Central memory CD8-positive, alpha-beta T cell (primary cell): ENCODE data around the gene SPRN.
"Not testable (repeated sequence)": the region's sequence is repeated elsewhere in the genome, so short reads cannot be mapped to it uniquely, and the experiment has no call there.

Source experiments
- ATAC-seq: fragments of 150-1000 bp; cut with Tn5 transposase; replicated peaks from 2 replicates; pipeline ENCODE4 v1.10.0; 2022; ENCODE audit warnings: mild to moderate bottlenecking, moderate FRiP score, moderate number of reproducible peaks; ENCODE audit not compliant: poor library complexity, severe bottlenecking; ENCODE audit errors: extremely low read depth
- DNase-seq, 2 donors: peaks; one replicate each; pipeline ENCODE4 v3.0.0; 2021; ENCODE audit warnings: low spot score in 2 of 2
- H3K27ac Mint-ChIP-seq: one replicate; pipeline ENCODE4 v1.8.0; 2022; ENCODE audit warnings: low read depth, mild to moderate bottlenecking, moderate library complexity, mixed read lengths
- H3K27me3 Mint-ChIP-seq: one replicate; pipeline ENCODE4 v1.8.0; 2022; ENCODE audit warnings: mixed read lengths
- H3K36me3 Mint-ChIP-seq: one replicate; pipeline ENCODE4 v1.8.0; 2022; ENCODE audit warnings: mild to moderate bottlenecking, moderate library complexity, mixed read lengths; ENCODE audit not compliant: insufficient read depth
- H3K4me1 Mint-ChIP-seq: one replicate; pipeline ENCODE4 v1.8.0; 2022; ENCODE audit warnings: mixed read lengths
- H3K4me3 Mint-ChIP-seq: one replicate; pipeline ENCODE4 v1.8.0; 2022; ENCODE audit warnings: mild to moderate bottlenecking, moderate library complexity, mixed read lengths
- H3K9me3 Mint-ChIP-seq: one replicate; pipeline ENCODE4 v1.8.0; 2022; ENCODE audit warnings: mixed read lengths

The SPRN gene

DNA sequence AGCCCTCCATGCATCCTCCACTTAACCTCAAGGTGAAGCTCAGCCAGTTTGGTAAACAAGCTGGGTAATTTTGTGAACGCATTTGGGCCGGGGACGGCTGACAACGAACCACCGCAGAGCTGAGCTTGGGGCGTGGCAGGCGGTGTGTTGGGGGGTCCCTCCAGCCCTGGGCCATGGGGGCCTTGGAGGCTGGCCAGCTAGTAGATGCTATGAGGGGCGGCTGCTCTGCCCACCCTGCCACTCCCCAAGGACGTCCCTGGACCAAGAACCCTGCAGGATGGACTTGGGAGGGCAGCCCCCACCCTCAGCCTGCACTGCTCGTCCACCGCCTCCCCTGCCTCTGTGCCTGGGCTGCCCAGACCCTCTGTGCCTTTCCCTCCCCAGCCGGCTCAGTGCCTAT, 17.4 kb upstream of the SPRN start:
- Mint-ChIP-seq H3K4me1 (peaks cover 26% of the 10 kb centered on the region), H3K27ac (no peak overlapping the region), H3K4me3 (no peak overlapping the region), H3K27me3 (peaks cover 12% of the 10 kb centered on the region), H3K36me3 (peaks cover 2% of the 10 kb centered on the region), H3K9me3 (peaks cover 3% of the 10 kb centered on the region)
- DNase-seq = no peak
- no peak for ATAC-seq

DNA sequence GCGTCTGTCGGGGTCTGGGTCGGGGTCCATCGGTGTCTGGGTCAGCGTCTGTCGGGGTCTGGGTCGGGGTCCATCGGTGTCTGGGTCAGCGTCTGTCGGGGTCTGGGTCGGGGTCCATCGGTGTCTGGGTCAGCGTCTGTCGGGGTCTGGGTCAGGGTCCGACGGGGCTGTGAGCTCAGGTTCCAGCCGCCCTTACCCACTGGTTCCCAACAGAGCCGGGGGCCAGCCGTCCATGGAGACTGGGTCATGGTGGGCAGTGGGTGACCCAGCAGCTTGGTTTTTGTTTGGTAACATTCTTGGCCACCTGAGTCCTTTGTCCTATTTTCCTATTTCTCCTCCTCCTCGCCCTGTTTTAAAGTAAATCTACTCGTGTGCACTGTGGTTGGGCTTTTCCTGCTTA, 16.9 kb upstream of the SPRN start:
- not testable (repeated sequence) for DNase-seq, H3K27ac Mint-ChIP-seq, H3K36me3 Mint-ChIP-seq, ATAC-seq, H3K4me3 Mint-ChIP-seq, H3K9me3 Mint-ChIP-seq
- Mint-ChIP-seq H3K27me3 (peaks cover 13% of the 10 kb centered on the region), H3K4me1 (peaks cover 24% of the 10 kb centered on the region)

DNA sequence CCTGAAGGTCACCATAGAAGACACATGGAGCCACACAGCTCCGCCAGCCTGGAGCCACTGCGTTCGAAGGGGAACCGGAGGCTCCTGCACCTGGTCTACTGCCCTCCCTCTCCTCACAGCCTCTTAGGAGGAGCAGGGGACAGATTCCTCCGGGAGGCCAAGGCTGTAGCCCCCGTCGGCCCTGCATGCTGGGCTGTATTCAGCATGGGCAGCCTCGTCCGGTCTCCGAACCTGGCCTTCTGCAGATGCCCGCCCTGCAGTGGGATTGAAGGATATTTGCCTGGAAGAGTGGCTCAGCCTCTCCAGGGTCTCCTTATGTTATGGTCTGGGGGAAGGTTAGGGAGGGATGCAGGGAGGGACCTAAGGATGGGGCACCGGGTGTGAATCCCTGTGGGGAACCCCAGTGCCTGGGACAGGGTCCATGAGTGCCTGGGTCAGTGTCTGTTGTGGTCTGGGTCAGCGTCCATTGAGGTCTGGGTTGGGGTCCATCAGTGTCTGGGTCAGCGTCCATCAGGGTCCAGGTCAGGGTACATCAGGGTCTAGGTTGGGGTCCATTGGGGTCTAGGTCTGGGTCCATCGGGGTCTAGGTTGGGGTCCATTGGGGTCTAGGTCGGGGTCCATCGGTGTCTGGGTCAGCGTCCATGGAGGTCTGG, 16.3 kb upstream of the SPRN start:
- no peak overlapping the region for H3K4me3 Mint-ChIP-seq
- H3K4me1 Mint-ChIP-seq = peaks cover 24% of the 10 kb centered on the region
- no peaks in the 10 kb centered on the region for H3K9me3 Mint-ChIP-seq
- DNase-seq (no peak), ATAC-seq (no peak)
- H3K27me3 Mint-ChIP-seq = peaks cover 15% of the 10 kb centered on the region
- H3K27ac Mint-ChIP-seq = no peak overlapping the region
- peaks cover 2% of the 10 kb centered on the region for H3K36me3 Mint-ChIP-seq

DNA sequence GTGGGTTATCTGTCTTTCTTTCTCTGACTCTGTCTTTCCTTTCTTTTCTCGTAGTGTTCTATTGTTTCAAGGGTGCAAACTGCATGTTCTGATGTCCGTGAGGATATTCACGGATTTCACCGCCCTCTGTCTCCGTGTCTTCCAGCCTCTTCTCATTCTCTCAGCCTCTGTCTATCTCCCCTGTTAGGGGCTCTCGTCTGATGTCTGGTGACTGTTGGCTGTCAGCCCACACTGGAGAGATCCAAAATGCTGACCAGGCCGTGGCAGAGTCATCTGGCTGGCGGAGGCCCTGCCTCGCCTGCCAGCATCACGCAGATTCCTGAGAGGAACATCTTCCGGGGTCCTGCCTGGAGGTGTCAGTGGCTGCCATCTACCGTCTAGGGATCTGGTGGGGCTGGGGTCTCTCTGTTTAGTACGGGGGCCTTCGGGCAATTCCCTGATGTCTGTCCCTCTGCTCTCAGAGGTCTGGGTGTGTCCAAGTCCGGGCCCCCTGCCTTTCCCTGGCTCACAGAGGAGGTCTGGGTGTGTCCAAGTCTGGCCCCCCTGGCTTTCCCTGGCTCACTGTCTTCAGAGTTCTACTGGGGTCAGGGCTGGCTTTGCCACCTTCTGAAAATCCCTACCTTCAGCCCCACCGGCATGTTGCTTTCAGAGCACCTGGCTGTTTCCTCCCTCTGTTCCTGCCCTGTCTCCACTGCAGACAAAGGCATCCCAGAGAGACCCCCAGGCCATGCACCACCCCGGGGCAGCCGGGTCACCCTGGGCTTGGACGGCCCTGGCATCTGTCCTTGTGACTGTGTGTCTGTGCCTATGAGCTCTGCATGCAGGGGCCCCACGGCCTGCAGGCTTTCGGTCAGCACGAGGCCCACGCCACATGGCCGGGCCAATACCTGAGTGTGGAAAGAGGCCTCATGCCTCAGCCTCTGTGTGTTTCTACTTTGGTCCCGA, 15.4 kb upstream of the SPRN start:
- ATAC-seq (no peak), DNase-seq (no peak)
- Mint-ChIP-seq H3K9me3 (no peaks in the 10 kb centered on the region), H3K27ac (no peak overlapping the region), H3K4me3 (no peak overlapping the region), H3K27me3 (peaks cover 15% of the 10 kb centered on the region), H3K36me3 (peaks cover 2% of the 10 kb centered on the region), H3K4me1 (peaks cover 24% of the 10 kb centered on the region)

DNA sequence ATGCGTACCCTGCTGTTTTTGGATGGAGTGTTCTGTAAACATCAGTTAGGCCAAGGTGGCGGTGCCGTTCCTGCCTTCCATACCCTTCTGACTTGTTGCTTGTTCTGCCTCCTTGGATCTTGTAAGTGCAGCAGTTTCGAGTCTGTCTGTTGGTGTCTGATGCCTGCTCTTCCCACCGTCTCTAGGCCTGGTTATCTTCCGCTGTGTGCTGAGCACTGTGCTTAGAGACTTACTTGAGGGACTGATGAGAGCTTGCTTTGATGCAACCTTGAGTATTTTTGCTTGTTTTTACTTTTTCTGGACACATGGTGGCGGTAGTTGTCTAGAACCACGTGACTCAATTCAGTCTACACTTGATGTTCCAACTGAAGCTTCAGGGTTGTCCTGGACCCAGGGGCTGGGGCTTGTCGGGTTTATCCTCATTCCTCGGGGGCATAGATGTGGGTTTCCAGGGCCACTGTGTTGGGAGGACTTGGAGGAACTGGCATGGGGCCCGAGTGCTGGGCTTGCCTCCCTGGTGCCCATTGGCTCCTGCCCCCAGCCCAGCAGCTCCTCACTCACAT, 14.4 kb upstream of the SPRN start:
- ATAC-seq (no peak), DNase-seq (no peak)

DNA sequence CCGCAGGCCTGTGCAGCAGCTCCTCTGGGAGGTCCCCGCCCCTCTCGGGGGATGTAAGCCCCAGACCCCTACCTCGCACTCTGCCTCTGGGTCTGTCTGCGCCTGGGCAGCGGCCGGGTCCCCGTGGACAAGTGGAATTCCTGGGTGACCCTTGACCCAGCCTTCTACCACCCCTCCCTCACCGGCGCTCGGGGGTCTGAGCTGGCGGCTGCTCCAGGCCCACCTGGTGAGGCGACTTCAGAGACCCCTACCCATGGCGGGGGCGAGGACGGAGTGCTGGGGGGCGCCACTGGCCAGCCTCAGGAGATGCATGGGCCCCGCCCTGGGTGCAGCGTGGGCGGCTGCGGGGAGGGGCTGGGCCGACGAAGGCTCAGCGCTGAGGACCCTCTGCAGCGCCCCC, 8.4 kb upstream of the SPRN start:
- not testable (repeated sequence) for H3K9me3 Mint-ChIP-seq, H3K36me3 Mint-ChIP-seq, H3K4me3 Mint-ChIP-seq, H3K27ac Mint-ChIP-seq, DNase-seq, H3K4me1 Mint-ChIP-seq, ATAC-seq
- peaks cover 15% of the 10 kb centered on the region for H3K27me3 Mint-ChIP-seq

More for the DNA sequence above, 14.4 kb upstream of the SPRN start:
- no peaks in the 10 kb centered on the region for H3K36me3 Mint-ChIP-seq
- H3K4me1 Mint-ChIP-seq = peaks cover 24% of the 10 kb centered on the region
- H3K4me3 Mint-ChIP-seq = no peak overlapping the region
- peaks cover 15% of the 10 kb centered on the region for H3K27me3 Mint-ChIP-seq
- no peaks in the 10 kb centered on the region for H3K9me3 Mint-ChIP-seq
- H3K27ac Mint-ChIP-seq = no peak overlapping the region

DNA sequence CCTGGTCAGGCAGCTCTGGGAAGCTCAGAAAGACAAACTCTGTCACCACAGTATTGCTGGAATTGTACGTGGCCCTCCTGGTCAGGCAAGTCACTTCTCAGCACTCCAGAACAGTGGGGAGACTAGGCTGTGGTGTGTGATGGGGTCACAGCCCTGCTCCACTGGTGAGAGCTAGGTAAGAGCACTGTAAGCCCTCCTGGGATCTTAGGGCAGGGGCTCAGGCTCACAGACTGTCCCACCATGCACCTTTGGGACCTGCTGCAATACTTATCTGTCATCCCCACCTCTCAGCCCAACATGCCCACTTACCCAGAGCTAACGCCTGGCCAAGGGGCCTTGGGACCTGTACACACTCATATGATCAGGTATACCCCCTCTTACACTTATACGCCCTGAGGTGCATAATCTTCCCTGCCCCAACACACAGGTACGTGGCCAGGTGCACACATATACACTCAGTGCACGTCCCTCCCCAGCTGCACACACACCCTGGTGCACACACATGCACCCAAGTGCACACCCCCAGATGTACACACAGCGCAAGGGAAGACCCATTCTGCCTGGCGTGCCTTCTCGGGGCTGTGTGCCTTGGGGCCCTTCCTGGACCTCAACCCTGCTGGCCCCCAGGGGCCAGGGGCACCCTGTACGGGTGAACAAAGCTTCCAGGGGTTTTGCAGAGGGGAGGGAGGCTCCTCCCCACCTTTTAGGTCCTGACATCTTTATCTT, 7.6 kb upstream of the SPRN start:
- not testable (repeated sequence) for H3K4me3 Mint-ChIP-seq, H3K4me1 Mint-ChIP-seq, H3K36me3 Mint-ChIP-seq, ATAC-seq, H3K27me3 Mint-ChIP-seq, H3K9me3 Mint-ChIP-seq, DNase-seq, H3K27ac Mint-ChIP-seq

DNA sequence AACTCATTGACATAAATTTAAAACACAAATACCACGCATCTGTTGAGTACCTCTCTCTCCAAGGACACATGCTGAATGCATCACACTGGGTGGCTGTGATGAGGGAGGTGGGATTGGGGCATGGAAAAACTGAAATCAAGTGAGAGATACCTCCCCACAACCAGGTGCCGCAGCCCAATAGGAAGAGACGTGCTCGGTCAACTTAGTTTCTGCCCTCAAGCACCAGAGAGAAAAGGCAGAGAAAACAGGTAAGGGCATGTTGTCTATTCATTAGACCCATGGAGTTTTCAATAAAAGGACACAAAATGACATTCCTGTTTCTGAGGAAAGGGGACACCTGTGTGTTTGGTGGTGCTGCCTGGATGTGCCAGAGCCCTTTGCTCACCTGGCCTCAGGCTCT, 5.1 kb upstream of the SPRN start:
- not testable (repeated sequence) for H3K9me3 Mint-ChIP-seq, H3K4me3 Mint-ChIP-seq, H3K27me3 Mint-ChIP-seq, ATAC-seq, H3K36me3 Mint-ChIP-seq, H3K27ac Mint-ChIP-seq, DNase-seq, H3K4me1 Mint-ChIP-seq

DNA sequence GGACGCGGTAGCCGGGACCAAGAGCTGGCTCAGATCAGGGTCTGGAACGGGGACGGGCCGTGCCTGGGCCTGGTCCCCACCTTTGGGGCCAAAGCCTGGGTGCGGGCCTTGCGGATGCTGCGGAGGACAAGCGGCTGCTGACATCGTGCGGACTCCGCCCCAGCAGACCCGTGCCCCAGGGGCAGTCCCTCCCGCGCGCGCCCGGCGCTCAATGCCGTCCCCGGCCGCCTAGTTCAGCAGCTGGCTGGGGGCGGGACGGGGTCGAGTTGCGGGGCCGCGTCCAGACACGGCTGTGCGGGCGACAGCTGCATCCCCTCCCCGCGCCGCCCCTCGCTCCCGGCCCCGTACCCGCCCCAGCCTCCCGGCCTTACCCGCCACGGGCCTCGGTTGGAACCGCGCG, 323 bp downstream of the SPRN start:
- H3K9me3 Mint-ChIP-seq, ATAC-seq: not testable (repeated sequence)

DNA sequence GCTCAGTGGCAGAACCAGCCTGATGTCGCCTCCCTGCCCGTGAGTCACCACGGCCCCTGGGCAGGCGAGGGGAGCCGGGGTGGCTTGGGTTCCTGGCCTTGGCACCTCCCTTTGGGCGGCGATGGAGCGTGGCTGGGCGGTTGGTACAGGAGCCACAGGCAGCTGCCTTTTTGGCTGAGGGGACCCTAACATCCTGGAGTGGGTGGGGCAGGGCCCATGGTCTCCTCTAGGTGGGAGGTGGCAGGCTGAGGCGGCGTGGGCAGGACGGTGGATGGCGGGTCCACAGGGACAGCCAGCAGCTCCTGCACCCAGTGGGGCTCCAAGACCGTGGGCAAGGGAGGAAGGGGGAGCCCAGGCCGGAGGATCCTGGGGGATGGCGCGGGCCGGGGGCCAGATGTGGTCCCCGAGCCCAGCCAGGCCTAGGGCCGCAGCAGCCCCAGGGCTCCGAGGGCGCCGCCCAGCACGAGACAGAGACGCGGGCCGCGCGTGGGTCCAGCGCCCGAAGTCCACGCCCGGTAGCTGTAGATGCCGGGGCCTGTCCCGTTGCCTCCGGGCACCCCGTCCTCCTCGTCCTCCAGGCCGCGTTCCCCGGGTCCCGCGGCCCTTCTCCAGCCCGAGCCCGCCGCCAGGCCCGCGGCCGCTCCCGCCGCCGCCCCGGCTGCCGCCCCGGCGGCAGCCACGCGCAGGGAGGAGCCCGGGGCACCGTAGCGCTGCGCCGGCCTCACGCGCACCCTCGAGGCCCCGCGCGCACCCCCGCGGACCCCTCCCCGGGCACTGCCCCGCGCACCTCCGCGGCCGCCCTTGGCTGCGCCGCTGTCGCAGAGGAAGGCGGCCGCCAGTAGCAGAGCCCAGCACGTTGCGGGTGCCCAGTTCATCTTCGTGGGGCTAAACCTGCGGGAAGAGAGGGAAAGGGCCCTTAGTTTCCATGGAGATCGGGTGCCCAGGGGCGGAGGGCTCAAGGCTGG, 1.3 kb downstream of the SPRN start:
- peak overlapping the region; percentile 25 for H3K4me3 Mint-ChIP-seq

More for the DNA sequence above, 323 bp downstream of the SPRN start:
- H3K27ac Mint-ChIP-seq, H3K4me1 Mint-ChIP-seq, H3K4me3 Mint-ChIP-seq, DNase-seq, H3K27me3 Mint-ChIP-seq, H3K36me3 Mint-ChIP-seq: not testable (repeated sequence)

DNA sequence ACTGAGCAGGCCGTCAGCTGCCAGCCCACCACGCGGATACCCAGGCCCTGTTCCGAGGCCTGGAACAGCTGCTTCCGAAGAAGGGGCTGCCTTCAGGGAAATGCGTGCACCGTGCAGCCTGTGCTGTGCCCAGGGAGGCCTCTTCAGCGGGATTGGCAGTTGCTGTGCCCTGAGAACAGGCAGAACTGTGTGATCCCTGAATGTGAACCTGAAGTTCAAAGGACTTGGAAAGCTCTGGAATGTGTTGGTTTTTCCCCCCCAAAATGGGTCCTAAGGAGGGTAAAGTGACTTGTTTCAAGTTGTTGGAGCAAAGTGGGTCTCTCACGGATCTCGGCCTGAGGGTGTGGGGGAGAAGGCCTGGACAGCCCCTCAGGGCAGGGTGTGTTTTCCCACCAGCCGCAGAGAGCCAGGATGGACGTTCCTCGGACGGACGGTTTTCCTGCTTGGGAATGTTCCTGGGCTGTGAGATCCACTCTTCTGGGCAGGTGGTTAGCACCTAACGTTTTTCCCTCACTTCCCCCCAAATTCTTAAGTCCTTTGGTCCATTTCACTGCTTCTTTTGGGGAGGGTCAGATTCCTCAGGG, 2.1 kb downstream of the SPRN start:
- ATAC-seq (no peak), DNase-seq (no peak)
- Mint-ChIP-seq H3K9me3 (no peaks in the 10 kb centered on the region), H3K27me3 (no peaks in the 10 kb centered on the region), H3K27ac (no peak overlapping the region), H3K36me3 (peaks cover 7% of the 10 kb centered on the region), H3K4me3 (peak overlapping the region; percentile 25), H3K4me1 (peaks cover 6% of the 10 kb centered on the region)

More for the DNA sequence above, 1.3 kb downstream of the SPRN start:
- Mint-ChIP-seq H3K4me1 (peaks cover 6% of the 10 kb centered on the region), H3K27me3 (no peaks in the 10 kb centered on the region), H3K27ac (no peak overlapping the region), H3K36me3 (peaks cover 7% of the 10 kb centered on the region), H3K9me3 (no peaks in the 10 kb centered on the region)
- ATAC-seq (no peak), DNase-seq (no peak)
